Brain microvascular endothelial cell (primary cell): ENCODE measurements around the gene SLC29A3.

Experiments used
- DNase-seq: peaks from one replicate; pipeline ENCODE4 v3.0.0-alpha.2; 2020
- H3K27ac ChIP-seq: fragments of 250-450 bp; sonication (Bioruptor Pico); 2 replicates; pipeline ENCODE4 v1.5.1; 2020; ENCODE audit warnings: mild to moderate bottlenecking, moderate library complexity
- H3K27me3 ChIP-seq: fragments of 250-450 bp; sonication (Bioruptor Pico); replicated peaks from 2 replicates; pipeline ENCODE4 v1.5.1; 2020; ENCODE audit warnings: mild to moderate bottlenecking
- H3K36me3 ChIP-seq: fragments of 250-450 bp; sonication (Bioruptor Pico); replicated peaks from 2 replicates; pipeline ENCODE4 v1.5.1; 2020; ENCODE audit warnings: mild to moderate bottlenecking
- H3K4me3 ChIP-seq: 2 replicates; pipeline ENCODE4 v1.5.1; 2011; ENCODE audit warnings: low read depth, mild to moderate bottlenecking, control low read depth, low read length, moderate library complexity
- in situ Hi-C: cut with HindIII; loops from 2 replicates; pipeline ENCODE4 v1.10.0; 2017; ENCODE audit warnings: low sequenced_read_pairs, low pct_ligation_motif_present
- TF ChIP-seq, protein P1 (sequence below): IDR thresholded peaks from 2 replicates; pipeline ENCODE4 v1.5.1; 2011; ENCODE audit warnings: low read depth, mild to moderate bottlenecking, moderate library complexity, low read length, control low read depth, inconsistent platforms; ENCODE audit errors: missing control alignments

The SLC29A3 gene

DNA sequence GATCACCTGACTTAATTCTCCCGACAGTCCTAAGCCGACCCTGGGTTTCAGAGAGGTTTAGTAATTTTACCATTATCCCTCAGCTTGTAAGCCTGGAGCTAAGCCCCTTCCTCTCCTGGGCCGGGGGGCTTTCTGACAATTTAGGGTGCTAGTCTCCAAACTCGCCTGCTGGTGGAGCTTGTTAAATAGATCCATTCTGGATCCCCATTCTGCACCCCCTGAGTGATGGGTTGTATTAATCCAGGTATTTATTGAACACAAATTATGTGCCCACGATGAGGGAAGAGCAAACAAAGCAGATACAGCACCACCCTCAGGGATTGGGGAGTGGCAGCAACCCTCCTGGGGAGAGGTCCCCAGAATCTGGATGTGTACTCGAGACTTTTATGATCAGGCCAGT lies 1.3 kb upstream of the SLC29A3 start:
- no peak overlapping the region for H3K4me3 ChIP-seq
- TF ChIP-seq, protein P1, sequence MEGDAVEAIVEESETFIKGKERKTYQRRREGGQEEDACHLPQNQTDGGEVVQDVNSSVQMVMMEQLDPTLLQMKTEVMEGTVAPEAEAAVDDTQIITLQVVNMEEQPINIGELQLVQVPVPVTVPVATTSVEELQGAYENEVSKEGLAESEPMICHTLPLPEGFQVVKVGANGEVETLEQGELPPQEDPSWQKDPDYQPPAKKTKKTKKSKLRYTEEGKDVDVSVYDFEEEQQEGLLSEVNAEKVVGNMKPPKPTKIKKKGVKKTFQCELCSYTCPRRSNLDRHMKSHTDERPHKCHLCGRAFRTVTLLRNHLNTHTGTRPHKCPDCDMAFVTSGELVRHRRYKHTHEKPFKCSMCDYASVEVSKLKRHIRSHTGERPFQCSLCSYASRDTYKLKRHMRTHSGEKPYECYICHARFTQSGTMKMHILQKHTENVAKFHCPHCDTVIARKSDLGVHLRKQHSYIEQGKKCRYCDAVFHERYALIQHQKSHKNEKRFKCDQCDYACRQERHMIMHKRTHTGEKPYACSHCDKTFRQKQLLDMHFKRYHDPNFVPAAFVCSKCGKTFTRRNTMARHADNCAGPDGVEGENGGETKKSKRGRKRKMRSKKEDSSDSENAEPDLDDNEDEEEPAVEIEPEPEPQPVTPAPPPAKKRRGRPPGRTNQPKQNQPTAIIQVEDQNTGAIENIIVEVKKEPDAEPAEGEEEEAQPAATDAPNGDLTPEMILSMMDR, result no peak
- no peak overlapping the region for H3K27ac ChIP-seq
- DNase-seq, result no peak
- in situ Hi-C loops, result no loop called here
- no peaks in the 10 kb centered on the region for H3K27me3 ChIP-seq
- H3K36me3 ChIP-seq, result no peaks in the 10 kb centered on the region

DNA sequence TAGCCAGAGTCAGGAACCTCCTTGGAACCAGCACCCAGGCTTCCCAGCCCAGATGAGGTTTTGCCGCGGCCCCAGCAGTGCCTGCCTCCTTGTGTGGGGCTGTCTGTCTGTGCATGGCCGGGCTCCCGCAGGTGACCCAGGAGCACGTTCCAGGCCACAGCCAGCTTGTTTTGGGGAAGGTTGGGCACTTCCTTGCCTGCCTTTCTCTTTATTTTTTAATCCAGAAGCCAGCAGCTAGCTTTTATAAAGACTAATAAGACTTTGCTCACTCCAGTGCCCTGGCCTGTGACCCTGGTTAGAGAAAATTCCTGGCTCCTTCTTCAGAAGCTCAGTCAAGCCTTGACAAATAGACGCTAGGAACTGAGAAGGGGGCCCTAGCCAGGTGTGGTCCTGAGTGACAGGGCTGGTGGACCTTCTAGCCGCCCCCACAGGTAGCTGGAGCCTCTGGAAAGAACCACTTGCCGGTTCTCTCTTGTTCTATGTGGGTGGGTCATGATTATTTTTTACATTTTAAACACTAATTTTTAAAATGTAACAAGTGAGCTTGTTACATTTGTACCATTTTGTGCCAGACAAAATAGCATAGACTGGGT lies 837 bp downstream of the SLC29A3 start:
- Histone ChIP-seq H3K27ac (no peak overlapping the region), H3K4me3 (peak overlapping the region; percentile 69), H3K36me3 (no peaks in the 10 kb centered on the region), H3K27me3 (no peaks in the 10 kb centered on the region)
- DNase-seq, result no peak
- TF ChIP-seq, protein P1, result no peak
- in situ Hi-C loops, result no loop called here

DNA sequence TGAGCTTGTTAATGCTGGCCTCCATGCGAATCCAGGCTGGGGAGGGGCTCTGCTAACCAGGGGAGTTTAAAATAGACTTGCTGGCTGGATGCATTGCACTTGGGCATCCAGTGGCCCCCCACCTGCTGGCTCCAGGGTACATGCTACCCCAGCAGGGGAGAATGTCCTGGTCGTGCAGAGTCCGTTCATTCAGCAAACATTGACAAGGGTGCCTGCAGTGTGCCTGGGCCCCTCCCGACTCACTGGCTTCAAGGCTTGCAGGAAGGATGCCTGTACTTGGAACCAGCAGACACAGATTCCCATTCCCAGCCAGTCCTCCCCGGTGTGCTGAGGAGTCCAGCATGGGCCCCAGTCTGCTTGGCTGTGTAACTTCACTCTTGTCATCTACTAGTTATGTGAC lies 1.5 kb downstream of the SLC29A3 start:
- no peaks in the 10 kb centered on the region for H3K36me3 ChIP-seq
- DNase-seq, result no peak
- in situ Hi-C loops, result no loop called here
- no peak overlapping the region for H3K4me3 ChIP-seq
- H3K27me3 ChIP-seq, result no peaks in the 10 kb centered on the region
- TF ChIP-seq, protein P1, result no peak
- no peak overlapping the region for H3K27ac ChIP-seq

DNA sequence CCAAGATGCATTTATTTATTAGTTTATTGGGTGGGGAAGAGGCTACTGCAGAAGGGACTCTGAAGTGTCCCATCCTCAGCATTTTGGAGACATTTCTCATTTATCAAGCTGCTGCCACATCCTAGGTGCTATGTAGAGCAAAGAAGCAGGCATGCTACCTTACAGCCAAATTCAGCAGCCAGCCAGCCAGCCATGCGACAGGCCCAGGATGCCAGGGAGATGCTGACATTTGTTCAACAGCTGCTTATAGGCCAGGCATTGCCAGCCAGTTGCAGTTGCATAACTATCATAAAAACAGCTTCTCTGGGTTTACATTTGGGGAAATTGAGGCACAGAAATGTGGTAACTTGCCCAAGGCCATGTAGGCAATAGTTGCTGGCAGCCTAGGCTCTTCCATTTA lies 2.3 kb downstream of the SLC29A3 start:
- Histone ChIP-seq H3K27me3 (no peaks in the 10 kb centered on the region), H3K27ac (no peak overlapping the region), H3K4me3 (no peak overlapping the region), H3K36me3 (no peaks in the 10 kb centered on the region)
- TF ChIP-seq, protein P1, result no peak
- no peak for DNase-seq
- in situ Hi-C loops, result no loop called here

DNA sequence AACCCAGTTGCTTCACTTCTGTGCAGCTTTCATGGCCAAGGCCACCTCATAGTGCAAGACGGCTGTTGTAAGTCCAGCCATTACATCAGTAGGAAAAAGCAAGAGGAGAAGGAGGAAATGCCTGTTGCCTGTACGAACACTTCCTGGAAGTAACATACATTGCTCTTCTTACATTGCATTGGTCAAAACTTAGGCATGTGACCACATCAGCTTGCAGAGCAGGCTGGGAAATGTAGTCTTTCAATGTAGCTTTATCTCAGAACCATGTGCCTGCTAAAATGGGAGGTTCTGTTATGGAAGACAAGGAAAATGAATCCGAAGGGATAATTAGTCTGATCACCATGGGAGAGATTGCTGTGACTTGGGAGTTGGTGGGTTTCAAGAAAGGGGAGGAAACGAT lies 4.3 kb downstream of the SLC29A3 start:
- Histone ChIP-seq H3K36me3 (no peaks in the 10 kb centered on the region), H3K27me3 (no peaks in the 10 kb centered on the region), H3K4me3 (no peak overlapping the region), H3K27ac (no peak overlapping the region)
- DNase-seq, result peak; percentile 22
- in situ Hi-C loops, result no loop called here
- TF ChIP-seq, protein P1, result no peak

DNA sequence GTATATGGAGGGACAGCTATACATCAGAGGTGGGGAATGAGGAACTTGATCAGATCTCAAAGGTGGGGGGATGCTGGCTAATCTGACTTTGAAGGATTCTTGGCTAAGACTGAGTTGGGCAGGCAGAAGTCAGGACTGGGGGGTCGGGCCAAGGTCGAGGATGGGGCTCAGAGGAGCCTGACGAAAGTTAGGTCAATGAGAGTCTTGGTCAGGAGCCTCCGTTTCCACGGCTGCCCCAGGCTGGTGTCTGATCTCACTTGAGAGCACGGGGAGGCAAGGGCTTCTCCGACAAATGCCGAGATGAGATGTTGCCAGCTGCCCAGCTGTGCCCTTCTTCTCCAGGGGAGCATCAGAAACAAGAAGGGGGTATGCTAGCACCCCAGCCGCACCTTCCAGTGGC lies 5.7 kb downstream of the SLC29A3 start:
- no peak overlapping the region for H3K4me3 ChIP-seq
- no peaks in the 10 kb centered on the region for H3K27me3 ChIP-seq
- in situ Hi-C loops, result no loop called here
- TF ChIP-seq, protein P1, result no peak
- H3K27ac ChIP-seq, result no peak overlapping the region
- DNase-seq, result no peak
- no peaks in the 10 kb centered on the region for H3K36me3 ChIP-seq
